Putamen (tissue), 1 donor: ENCODE data around the gene KCNJ12.
"Not testable (repeated sequence)": the region's sequence is repeated elsewhere in the genome, so short reads cannot be mapped to it uniquely, and the experiment has no call there.

Source experiments
- DNase-seq: peaks from one replicate; pipeline ENCODE4 v3.0.0-alpha.2; 2016; ENCODE audit warnings: low spot score

The KCNJ12 gene

GRCh38 chr17:21452377-21453143, 76.4 kb downstream of the KCNJ12 start:
- DNase-seq = peak; percentile 82

GRCh38 chr17:21453144-21453898, 77.2 kb downstream of the KCNJ12 start:
- DNase-seq = no peak

GRCh38 chr17:21454006-21454405, 77.8 kb downstream of the KCNJ12 start:
- DNase-seq = not testable (repeated sequence)

GRCh38 chr17:21454441-21454840, 78.3 kb downstream of the KCNJ12 start:
- DNase-seq = no peak

- DNase-seq = no peak
Measured at GRCh38 chr17:21455761-21456160, 79.6 kb downstream of the KCNJ12 start.

DNA sequence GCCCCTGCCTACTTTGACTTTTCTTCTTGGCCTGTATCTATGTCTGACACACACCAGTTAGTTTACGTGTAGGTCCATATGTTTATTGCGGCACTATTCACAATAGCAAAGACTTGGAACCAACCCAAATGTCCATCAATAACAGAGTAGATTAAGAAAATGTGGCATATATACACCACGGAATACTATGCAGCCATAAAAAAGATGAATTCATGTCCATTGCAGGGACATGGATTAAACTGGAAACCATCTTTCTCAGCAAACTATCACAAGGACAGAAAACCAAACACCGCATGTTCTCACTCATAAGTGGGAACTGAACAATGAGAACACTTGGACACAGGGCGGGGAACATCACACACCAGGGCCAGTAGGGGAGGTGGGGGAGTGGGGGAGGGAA, 80.3 kb downstream of the KCNJ12 start:
- not testable (repeated sequence) for DNase-seq

GRCh38 chr17:21457051-21458026, 81.2 kb downstream of the KCNJ12 start:
- DNase-seq = peak; percentile 45

GRCh38 chr17:21458054-21458453, 81.9 kb downstream of the KCNJ12 start:
- DNase-seq = no peak

- DNase-seq = no peak
Measured at GRCh38 chr17:21459536-21459935, 83.4 kb downstream of the KCNJ12 start.

DNA sequence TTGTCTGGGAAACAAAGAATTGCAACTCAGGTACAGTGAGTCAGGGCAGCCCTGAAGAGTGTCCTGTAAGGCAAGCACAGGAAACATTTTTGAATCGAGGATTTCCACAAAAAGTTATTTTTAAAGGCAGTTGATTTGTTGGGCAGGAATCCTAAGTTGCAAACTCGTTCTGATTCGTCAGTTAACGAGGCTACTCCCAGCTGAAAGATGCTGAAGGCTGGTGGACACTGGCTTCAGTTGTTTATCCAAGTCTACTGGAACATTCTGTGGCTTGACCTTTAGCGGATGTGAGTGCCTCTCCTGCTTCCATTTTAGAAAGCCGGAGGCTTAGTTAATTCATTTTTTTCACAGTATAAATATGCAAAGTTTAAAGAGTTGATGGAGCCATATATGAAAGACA, 84.2 kb downstream of the KCNJ12 start:
- no peak for DNase-seq

GRCh38 chr17:21462237-21462636, 86.1 kb downstream of the KCNJ12 start:
- DNase-seq = no peak

DNA sequence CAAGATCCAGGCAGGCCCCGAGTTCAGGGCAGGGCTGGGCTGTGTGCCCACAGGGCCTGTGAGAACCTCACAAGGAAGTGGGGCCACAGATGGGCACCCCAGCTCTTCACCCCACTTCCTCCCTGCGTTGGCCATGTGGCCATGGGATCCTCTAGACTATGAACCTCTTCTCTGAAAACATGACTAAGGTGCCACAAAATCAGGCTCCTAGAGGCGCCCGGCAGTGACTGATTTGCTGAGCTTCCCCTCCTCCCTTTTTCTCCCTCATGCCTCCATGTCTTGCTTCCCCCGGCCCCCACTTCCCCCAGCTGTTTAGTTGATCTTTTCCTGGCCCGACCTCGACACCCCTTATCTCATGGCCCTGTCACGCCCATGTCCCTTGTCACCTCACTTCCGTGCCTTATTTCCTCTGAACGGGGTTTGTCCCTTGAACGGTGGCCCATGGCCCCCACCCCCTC, 87.1 kb downstream of the KCNJ12 start:
- no peak for DNase-seq

- DNase-seq = no peak
Measured at GRCh38 chr17:21463779-21464407, 87.7 kb downstream of the KCNJ12 start.

GRCh38 chr17:21464611-21465021, 88.5 kb downstream of the KCNJ12 start:
- DNase-seq = no peak

DNA sequence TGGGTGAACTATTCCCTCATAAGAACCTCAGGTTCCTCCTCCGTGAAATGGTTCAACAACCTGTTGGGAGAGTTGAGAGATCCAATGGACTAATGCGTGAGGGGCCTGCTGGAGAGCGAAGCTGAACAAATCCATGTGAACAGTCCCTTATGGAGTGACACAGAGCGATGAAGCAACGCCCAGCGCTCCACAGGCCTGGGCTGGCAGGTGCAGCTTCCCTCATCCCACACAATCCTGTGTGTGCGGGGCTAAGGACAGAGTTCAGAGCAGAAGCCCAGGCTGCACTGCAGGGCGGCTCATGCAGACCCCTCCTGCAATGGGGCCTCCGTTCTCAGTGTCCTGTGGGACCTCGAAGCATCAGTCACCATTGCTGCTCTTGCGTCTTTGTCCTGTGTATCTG, 90.4 kb downstream of the KCNJ12 start:
- no peak for DNase-seq

GRCh38 chr17:21467196-21467595, 91.0 kb downstream of the KCNJ12 start:
- DNase-seq = no peak

DNA sequence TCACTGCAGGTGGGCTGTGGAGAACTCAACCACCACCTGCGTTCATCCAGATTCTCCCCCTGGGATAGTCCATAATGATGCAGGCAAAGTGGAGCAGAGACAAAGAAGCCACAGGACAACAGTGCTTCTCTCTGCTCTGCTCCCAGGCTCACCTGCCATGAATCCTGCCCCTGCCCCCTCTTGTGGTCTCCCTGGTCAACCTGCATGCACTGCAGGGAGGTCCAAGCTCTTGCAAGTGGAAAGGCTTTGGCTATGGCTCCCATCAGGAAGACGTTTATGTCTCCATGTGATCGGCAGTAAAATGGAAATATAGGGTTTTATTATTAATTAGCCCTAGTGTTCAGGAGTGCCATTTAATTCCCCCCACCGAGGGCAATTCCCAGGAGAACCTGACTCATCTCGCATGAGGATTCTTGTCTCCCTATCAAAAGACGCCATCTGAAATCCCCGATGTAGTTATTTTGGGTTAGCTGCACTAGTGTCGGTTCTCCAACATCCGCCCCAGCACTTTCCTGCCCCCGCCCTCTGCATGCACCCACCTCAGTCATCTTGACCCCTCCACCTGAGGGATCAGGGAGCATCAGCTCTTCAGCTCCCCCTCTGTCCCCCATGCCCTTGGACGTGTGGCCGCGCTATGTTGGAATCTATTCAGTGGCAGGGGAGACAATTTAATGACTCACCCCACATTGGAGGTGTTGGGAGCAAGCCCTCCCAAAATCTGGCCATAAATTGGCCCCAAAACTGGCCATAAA, 91.8 kb downstream of the KCNJ12 start:
- DNase-seq = no peak
